Measurements from ENCODE around the gene KREMEN2.

DNA sequence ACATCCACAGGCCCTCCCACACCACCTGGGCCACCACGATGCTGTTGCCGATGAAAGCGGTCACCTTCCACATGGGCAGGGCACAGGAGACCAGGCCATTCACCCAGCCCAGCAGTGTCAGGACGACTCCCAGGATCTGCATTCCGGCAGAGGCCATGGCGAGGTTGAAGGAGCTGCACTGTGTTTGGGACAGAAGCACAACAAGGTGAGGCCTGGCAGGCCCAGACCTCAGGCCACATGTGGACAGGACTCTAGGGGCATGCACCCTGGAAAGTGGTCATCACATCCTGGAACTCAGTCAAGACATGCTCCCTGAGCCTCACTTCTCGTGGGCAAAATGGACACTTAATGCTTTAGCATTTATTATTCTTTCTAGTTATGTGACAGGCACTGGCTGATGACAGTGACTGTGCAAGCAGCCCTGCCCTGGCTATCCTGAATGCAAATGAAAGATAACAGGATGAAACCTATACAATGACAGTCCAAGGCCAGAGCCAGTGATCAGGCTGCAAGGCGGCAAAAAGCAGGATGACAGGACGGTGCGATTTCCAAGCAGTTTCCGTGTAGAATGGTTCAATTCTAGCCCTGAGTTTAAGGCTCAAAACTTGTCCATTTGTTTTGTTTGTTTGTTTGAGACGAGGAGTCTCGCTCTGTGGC is 51.9 kb downstream of the KREMEN2 start:
- TF ChIP-seq, protein P1, sequence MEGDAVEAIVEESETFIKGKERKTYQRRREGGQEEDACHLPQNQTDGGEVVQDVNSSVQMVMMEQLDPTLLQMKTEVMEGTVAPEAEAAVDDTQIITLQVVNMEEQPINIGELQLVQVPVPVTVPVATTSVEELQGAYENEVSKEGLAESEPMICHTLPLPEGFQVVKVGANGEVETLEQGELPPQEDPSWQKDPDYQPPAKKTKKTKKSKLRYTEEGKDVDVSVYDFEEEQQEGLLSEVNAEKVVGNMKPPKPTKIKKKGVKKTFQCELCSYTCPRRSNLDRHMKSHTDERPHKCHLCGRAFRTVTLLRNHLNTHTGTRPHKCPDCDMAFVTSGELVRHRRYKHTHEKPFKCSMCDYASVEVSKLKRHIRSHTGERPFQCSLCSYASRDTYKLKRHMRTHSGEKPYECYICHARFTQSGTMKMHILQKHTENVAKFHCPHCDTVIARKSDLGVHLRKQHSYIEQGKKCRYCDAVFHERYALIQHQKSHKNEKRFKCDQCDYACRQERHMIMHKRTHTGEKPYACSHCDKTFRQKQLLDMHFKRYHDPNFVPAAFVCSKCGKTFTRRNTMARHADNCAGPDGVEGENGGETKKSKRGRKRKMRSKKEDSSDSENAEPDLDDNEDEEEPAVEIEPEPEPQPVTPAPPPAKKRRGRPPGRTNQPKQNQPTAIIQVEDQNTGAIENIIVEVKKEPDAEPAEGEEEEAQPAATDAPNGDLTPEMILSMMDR (conservative IDR thresholded peaks at IDR 0.05), result no peak
- TF ChIP-seq EZH2 (IDR thresholded peaks at IDR 0.05; ENCODE audit: low read depth), result no peak

Data from PC-9 (cell line).